Effector memory CD4-positive, alpha-beta T cell (primary cell): ENCODE measurements around the gene KDM7A.
A peak's percentile ranks its signal among the peaks of the same experiment; 100 is the strongest.

Experiments
- DNase-seq, 3 donors: peaks; one replicate each; pipeline ENCODE4 v3.0.0-alpha.2; 2020
- H3K27ac ChIP-seq: 2 replicates; pipeline ENCODE4 v1.7.0; 2013; ENCODE audit warnings: mild to moderate bottlenecking, low read length, moderate library complexity; ENCODE audit not compliant: insufficient read depth, poor library complexity, severe bottlenecking
- H3K27me3 ChIP-seq: replicated peaks from 2 replicates; pipeline ENCODE4 v1.7.0; 2013; ENCODE audit warnings: mild to moderate bottlenecking, low read length; ENCODE audit not compliant: insufficient read depth, control insufficient read depth, poor library complexity, severe bottlenecking
- H3K36me3 ChIP-seq: 2 replicates; pipeline ENCODE4 v1.7.0; 2013; ENCODE audit warnings: mild to moderate bottlenecking, low read length, moderate library complexity; ENCODE audit not compliant: control insufficient read depth, insufficient read depth
- H3K4me1 ChIP-seq: 2 replicates; pipeline ENCODE4 v1.7.0; 2013; ENCODE audit warnings: low read length, mild to moderate bottlenecking; ENCODE audit not compliant: control insufficient read depth, insufficient read depth, poor library complexity, severe bottlenecking
- H3K4me3 ChIP-seq: 2 replicates; pipeline ENCODE4 v1.7.0; 2013; ENCODE audit warnings: low read length, low read depth, mild to moderate bottlenecking; ENCODE audit not compliant: insufficient read depth, poor library complexity, severe bottlenecking
- H3K9me3 ChIP-seq: 2 replicates; pipeline ENCODE4 v1.7.0; 2013; ENCODE audit warnings: mild to moderate bottlenecking, low read length, moderate library complexity; ENCODE audit not compliant: control insufficient read depth

KDM7A gene

GRCh38 chr7:140078392-140078791 lies 98.4 kb downstream of the KDM7A start:
- H3K36me3 ChIP-seq: no peaks in the 10 kb centered on the region
- no peaks in the 10 kb centered on the region for H3K27me3 ChIP-seq
- H3K4me3 ChIP-seq: no peak overlapping the region
- no peaks in the 10 kb centered on the region for H3K9me3 ChIP-seq
- DNase-seq: no peak
- no peak overlapping the region for H3K27ac ChIP-seq
- no peaks in the 10 kb centered on the region for H3K4me1 ChIP-seq

- H3K36me3 ChIP-seq: no peaks in the 10 kb centered on the region
- H3K27ac ChIP-seq: no peak overlapping the region
- H3K4me3 ChIP-seq: no peak overlapping the region
- no peaks in the 10 kb centered on the region for H3K9me3 ChIP-seq
- no peaks in the 10 kb centered on the region for H3K4me1 ChIP-seq
- no peaks in the 10 kb centered on the region for H3K27me3 ChIP-seq
- no peak for DNase-seq
Observed at GRCh38 chr7:140074780-140075179, 102.0 kb downstream of the KDM7A start.

GRCh38 chr7:140070546-140070945 lies 106.2 kb downstream of the KDM7A start:
- H3K27ac ChIP-seq: no peak overlapping the region
- no peaks in the 10 kb centered on the region for H3K36me3 ChIP-seq
- no peaks in the 10 kb centered on the region for H3K4me1 ChIP-seq
- DNase-seq: no peak
- H3K9me3 ChIP-seq: no peaks in the 10 kb centered on the region
- no peak overlapping the region for H3K4me3 ChIP-seq
- H3K27me3 ChIP-seq: no peaks in the 10 kb centered on the region

- Histone ChIP-seq H3K27ac (no peak overlapping the region), H3K27me3 (no peaks in the 10 kb centered on the region), H3K4me3 (no peak overlapping the region), H3K4me1 (no peaks in the 10 kb centered on the region), H3K36me3 (no peaks in the 10 kb centered on the region), H3K9me3 (no peaks in the 10 kb centered on the region)
- DNase-seq: no peak
Observed at GRCh38 chr7:140069298-140069949, 107.4 kb downstream of the KDM7A start.

- Histone ChIP-seq H3K27me3 (no peaks in the 10 kb centered on the region), H3K9me3 (no peaks in the 10 kb centered on the region), H3K27ac (no peak overlapping the region), H3K36me3 (no peaks in the 10 kb centered on the region), H3K4me3 (no peak overlapping the region), H3K4me1 (no peaks in the 10 kb centered on the region)
- no peak for DNase-seq
Observed at GRCh38 chr7:140068033-140068432, 108.8 kb downstream of the KDM7A start.

- H3K9me3 ChIP-seq: no peaks in the 10 kb centered on the region
- DNase-seq: no peak
- no peak overlapping the region for H3K27ac ChIP-seq
- H3K36me3 ChIP-seq: no peaks in the 10 kb centered on the region
- no peaks in the 10 kb centered on the region for H3K27me3 ChIP-seq
- peaks cover under 1% of the 10 kb centered on the region for H3K4me1 ChIP-seq
- no peak overlapping the region for H3K4me3 ChIP-seq
Observed at GRCh38 chr7:140067052-140067451, 109.7 kb downstream of the KDM7A start.

GRCh38 chr7:140062528-140063299 lies 114.1 kb downstream of the KDM7A start, which contains the start of gene PARP12:
PARP12 (minus strand) TSS chr7:140062951; CDS start chr7:140062847, 104 bp downstream.
- H3K27me3 ChIP-seq: no peaks in the 10 kb centered on the region
- no peaks in the 10 kb centered on the region for H3K36me3 ChIP-seq
- DNase-seq: peak; percentile 77 to 87 (median 79)
- H3K4me3 ChIP-seq: peak within 1 kb of the TSS; percentile 83
- H3K9me3 ChIP-seq: no peaks in the 10 kb centered on the region
- peak within 1 kb of the TSS; percentile 84 for H3K27ac ChIP-seq
- H3K4me1 ChIP-seq: peaks cover 30% of the 10 kb centered on the region

- H3K36me3 ChIP-seq: peaks cover 5% of the 10 kb centered on the region
- H3K4me1 ChIP-seq: peaks cover 30% of the 10 kb centered on the region
- no peaks in the 10 kb centered on the region for H3K9me3 ChIP-seq
- H3K27ac ChIP-seq: peak overlapping the region; percentile 84
- no peaks in the 10 kb centered on the region for H3K27me3 ChIP-seq
- H3K4me3 ChIP-seq: peak overlapping the region; percentile 83
- peak; percentile 47 to 53 (median 48) for DNase-seq
Observed at GRCh38 chr7:140062118-140062527, 114.7 kb downstream of the KDM7A start.

GRCh38 chr7:140061607-140061930 lies 115.2 kb downstream of the KDM7A start:
- Histone ChIP-seq H3K27me3 (no peaks in the 10 kb centered on the region), H3K4me3 (peak overlapping the region; percentile 83), H3K9me3 (no peaks in the 10 kb centered on the region), H3K36me3 (peaks cover 9% of the 10 kb centered on the region), H3K27ac (peak overlapping the region; percentile 84), H3K4me1 (peaks cover 30% of the 10 kb centered on the region)
- no peak for DNase-seq
